GM13977 (cell line): ENCODE results near the gene PTGFRN.

Experiments used
- DNase-seq: peaks from one replicate; pipeline ENCODE4 v3.0.0; 2012; ENCODE audit warnings: low spot score
- in situ Hi-C: fragments of 300-500 bp; cut with MboI; formaldehyde crosslinking; loops from one replicate; pipeline ENCODE4 v1.12.0; 2022; ENCODE audit warnings: low sequenced_read_pairs, low pct_unique_long_range_greater_than_20kb, mixed read lengths, inconsistent platforms; ENCODE audit not compliant: unreplicated experiment
- TF ChIP-seq, protein P1 (sequence below): IDR thresholded peaks from 2 replicates; pipeline ENCODE4 v1.5.1; 2012; ENCODE audit warnings: mild to moderate bottlenecking, control low read depth; ENCODE audit not compliant: insufficient read depth; ENCODE audit errors: extremely low read depth, missing control alignments

Gene PTGFRN

DNA sequence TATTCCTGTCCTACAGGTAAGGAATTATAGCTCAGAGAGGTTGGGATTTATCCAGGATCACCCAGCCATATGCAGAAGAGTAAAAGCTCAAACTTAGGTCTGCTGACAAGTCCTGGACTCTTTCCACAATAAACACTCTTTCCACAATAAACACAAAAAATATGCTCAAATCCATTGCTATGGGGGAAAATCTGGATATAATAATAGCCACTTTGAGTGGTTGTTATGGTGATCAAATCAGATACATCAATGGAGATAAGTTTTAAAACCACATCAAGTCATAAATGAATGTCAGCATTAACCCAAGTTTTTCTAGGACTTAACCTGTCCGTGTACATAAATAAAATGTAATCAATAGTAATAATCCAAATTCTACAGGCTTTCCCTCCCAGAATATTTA lies 128.1 kb downstream of the PTGFRN start:
- TF ChIP-seq, protein P1, sequence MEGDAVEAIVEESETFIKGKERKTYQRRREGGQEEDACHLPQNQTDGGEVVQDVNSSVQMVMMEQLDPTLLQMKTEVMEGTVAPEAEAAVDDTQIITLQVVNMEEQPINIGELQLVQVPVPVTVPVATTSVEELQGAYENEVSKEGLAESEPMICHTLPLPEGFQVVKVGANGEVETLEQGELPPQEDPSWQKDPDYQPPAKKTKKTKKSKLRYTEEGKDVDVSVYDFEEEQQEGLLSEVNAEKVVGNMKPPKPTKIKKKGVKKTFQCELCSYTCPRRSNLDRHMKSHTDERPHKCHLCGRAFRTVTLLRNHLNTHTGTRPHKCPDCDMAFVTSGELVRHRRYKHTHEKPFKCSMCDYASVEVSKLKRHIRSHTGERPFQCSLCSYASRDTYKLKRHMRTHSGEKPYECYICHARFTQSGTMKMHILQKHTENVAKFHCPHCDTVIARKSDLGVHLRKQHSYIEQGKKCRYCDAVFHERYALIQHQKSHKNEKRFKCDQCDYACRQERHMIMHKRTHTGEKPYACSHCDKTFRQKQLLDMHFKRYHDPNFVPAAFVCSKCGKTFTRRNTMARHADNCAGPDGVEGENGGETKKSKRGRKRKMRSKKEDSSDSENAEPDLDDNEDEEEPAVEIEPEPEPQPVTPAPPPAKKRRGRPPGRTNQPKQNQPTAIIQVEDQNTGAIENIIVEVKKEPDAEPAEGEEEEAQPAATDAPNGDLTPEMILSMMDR = no peak
- in situ Hi-C loops = no loop called here
- DNase-seq = no peak

GRCh38 chr1:117038236-117038635 lies 128.5 kb downstream of the PTGFRN start:
- TF ChIP-seq, protein P1 = no peak
- no peak for DNase-seq
- in situ Hi-C loops = no loop called here
